ENCODE measurements around the gene AMDHD2.
"Not testable (repeated sequence)": the region's sequence is repeated elsewhere in the genome, so short reads cannot be mapped to it uniquely, and the experiment has no call there.

AMDHD2 gene

DNA sequence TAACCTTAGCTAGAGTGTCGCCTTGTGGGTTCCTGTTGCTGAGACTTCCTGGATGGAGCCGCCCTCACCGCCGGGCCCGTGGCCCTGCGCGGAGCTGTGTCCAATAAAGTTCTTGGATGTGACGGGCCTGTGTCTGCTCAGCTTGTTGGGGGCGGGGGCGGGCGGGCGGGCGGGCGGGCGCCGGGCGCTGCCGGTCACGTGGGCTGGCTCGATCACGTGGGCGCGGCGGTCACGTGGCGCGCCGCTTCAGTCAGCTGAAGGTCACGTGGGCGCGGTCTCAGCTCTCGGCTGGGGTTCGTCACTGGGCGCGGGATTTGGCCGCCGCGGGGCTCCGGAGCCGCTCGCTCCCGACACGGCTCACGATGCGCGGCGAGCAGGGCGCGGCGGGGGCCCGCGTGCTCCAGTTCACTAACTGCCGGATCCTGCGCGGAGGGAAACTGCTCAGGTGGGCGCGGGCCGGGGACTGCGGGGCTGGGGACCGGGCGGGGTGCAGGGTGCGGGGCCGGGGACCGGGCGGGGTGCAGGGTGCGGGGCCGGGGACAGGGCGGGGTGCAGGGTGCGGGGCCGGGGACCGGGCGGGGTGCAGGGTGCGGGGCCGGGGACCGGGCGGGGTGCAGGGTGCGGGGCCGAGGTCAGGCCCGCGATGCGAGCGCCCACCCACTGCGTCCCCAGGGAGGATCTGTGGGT is at the start of gene AMDHD2:
Gene AMDHD2, plus strand, starts transcription at position 275 of the 687 bp plus-strand sequence. Its CDS starts 88 bp downstream, at position 363.
- peak; percentile 95 for DNase-seq

DNA sequence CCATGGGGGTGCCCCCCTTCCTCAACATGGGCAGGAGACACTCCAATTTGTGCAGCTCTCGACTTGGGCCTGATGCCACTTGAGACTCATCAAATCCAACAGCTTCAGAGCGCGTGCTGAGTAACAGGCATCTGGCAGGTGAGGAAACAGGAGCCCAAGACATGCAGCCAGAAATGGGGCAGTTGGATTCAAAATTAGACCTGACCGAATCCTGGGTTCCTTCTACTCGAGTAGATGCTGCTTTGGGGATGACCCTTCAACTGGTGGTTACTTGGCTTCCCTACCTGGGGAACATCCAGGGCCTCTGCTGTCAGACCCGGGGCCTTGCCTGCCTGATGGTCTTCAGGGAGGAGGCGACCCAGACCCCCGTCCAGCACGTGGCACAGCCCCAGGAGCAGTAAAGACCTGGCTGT is 49.6 kb upstream of the AMDHD2 start:
- peak; percentile 44 for DNase-seq

GRCh38 chr16:2471016-2471652 is 49.0 kb upstream of the AMDHD2 start, which contains the start of gene NTN3:
Gene NTN3, plus strand, starts transcription at chr16:2471297. Its CDS starts 405 bp downstream, at chr16:2471702.
- peak; percentile 61 for DNase-seq

GRCh38 chr16:2471653-2472487 is 48.3 kb upstream of the AMDHD2 start:
- DNase-seq: peak; percentile 30

GRCh38 chr16:2472488-2472864 is 47.7 kb upstream of the AMDHD2 start:
- no peak for DNase-seq

DNA sequence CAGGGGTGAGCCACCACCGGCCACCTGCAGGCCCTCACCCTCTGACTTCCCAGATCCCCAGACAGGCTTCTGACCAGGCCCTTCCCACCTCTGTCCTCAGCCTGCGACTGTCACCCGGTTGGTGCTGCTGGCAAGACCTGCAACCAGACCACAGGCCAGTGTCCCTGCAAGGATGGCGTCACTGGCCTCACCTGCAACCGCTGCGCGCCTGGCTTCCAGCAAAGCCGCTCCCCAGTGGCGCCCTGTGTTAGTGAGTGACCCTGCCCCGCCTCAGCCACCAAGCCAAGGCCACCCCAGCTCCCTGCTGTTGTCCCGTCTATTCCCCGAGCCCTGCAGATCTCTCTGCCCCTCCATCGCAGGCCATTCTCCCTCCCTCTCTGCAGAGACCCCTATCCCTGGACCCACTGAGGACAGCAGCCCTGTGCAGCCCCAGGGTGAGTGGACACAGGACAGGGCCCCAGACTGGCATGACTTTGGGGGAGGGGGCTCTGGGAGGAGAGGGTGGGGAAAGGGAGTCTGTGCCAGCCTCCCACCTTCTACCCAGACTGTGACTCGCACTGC is 47.2 kb upstream of the AMDHD2 start:
- DNase-seq: no peak

GRCh38 chr16:2473446-2473926 is 46.7 kb upstream of the AMDHD2 start:
- DNase-seq: peak; percentile 32

GRCh38 chr16:2473999-2474876 is 45.9 kb upstream of the AMDHD2 start:
- peak; percentile 75 for DNase-seq

GRCh38 chr16:2474877-2475412 is 45.2 kb upstream of the AMDHD2 start, which contains the start of gene TBC1D24:
Gene TBC1D24, plus strand, starts transcription at chr16:2475127. Its CDS starts 21,022 bp downstream, at chr16:2496149.
- DNase-seq: peak; percentile 90

- peak; percentile 66 for DNase-seq
Measured at GRCh38 chr16:2475413-2476344, 44.5 kb upstream of the AMDHD2 start.

GRCh38 chr16:2476345-2476720 is 43.8 kb upstream of the AMDHD2 start:
- no peak for DNase-seq

- no peak for DNase-seq
Measured at GRCh38 chr16:2476741-2477140, 43.4 kb upstream of the AMDHD2 start.

DNA sequence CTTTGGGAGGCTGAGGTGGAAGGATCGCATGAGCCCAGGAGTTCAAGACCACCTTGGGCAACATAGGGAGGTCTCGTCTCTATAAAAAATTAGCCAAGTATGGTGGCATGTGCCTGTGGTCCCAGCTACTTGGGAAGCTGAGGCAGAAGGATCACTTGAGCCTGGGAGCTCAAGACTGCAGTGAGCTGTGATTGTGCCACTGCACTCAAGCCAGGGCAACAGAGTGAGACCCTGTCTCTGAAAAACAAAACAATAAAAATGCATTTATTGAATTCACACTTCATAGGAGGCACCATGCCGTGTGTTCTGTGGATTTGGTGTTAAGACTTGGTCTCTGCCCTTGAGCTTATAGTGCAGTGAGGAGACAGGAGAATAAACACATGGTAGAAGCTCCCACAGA is 42.8 kb upstream of the AMDHD2 start:
- no peak for DNase-seq

DNA sequence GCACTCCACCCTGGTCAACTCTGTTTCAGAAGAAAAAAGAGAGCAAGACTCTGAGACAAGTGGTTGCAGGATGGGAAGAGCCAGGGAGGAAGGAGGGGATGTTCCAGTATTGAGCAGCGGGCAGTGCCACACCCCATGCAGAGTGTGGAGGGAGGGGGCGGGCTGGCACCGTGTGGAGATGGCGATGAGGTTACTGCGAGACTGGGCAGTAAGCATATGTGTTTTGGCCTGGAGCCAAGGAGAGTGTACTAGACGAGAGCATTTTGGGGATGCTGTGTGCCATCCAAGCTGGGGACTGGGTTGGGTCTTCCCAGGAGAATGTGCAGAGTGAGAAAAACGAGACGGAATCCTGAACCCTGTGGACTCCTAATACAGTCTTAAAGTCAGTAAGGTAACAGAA is 41.9 kb upstream of the AMDHD2 start:
- peak; percentile 76 for DNase-seq

DNA sequence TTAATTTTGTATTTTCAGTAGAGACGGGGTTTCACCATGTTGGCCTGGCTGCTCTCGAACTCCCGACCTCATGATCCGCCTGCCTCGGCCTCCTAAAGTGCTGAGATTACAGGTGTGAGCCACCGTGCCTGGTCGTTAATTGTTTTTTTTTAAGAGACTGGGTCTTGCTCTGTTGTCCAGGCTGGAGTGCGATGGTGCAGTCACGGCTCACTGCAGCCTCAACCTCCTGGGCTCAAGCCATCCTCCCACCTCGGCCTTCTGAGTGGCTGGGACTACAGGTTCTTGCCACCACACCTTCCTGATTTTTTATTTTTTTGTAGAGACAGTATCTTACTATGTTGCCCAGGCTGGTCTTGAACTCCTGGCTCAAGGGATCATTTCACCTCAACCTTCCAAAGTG is 40.2 kb upstream of the AMDHD2 start:
- not testable (repeated sequence) for DNase-seq

- no peak for DNase-seq
Measured at GRCh38 chr16:2480948-2481347, 39.2 kb upstream of the AMDHD2 start.

GRCh38 chr16:2481676-2482075 is 38.5 kb upstream of the AMDHD2 start:
- no peak for DNase-seq

GRCh38 chr16:2482249-2482648 is 37.9 kb upstream of the AMDHD2 start:
- DNase-seq: no peak

DNA sequence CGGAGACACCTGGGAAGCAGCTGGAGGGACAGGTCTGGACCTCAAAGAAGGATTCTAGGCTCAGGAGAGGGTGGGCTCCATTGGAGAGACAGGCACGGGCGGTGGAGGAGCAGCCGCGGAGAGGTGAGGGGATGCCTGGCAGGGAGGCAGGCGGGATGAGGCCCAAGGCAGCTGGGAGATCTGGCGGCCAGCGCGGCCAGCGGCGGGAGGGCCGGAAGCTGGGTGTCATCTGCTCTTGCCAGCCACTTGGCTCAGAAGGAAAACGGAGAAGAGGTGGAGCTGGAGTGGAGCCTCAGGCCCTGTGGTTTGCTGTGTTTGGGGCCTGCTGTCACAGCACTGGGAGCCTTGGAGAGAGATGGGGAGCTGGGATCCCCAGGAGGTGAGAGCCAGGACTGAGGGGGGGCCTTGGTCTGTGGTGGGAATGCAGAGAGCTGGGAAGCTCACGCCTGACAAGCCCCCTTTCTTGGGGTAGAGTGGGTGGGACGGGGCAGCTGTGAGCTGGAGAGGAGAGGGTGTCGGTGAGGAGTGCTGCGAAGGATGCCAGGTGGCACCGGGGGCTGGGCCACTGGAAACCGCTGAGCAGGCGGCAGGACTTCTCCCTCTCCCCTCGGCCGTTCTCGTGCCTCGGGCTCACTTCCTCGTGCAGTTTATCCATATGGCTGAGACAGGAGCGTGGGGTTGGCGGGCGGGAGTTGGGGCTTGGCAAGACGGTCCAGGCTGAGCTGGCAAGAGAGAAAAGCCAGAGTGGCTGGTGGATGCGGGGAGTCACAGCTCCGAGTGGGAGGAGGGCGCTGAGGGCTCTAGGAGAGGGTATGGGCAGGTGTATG is 37.2 kb upstream of the AMDHD2 start:
- DNase-seq: no peak

Data from hematopoietic multipotent progenitor cell treated with erythropoietin and hydrocortisone succinate and interleukin-3 and kit ligand, for 6 days (in vitro differentiated cells).